ENCODE data around the gene RXYLT1. TPM values are rescaled to one million over a fixed set of nuclear protein-coding genes. Genes with fewer than 3 reads are reported as not detected.
"Not testable (repeated sequence)": the region's sequence is repeated elsewhere in the genome, so short reads cannot be mapped to it uniquely, and the experiment has no call there.

RXYLT1 gene
- total RNA-seq, 4 donors from 2014 or later: 4.5 to 29.9 (median 14.4) TPM

DNA sequence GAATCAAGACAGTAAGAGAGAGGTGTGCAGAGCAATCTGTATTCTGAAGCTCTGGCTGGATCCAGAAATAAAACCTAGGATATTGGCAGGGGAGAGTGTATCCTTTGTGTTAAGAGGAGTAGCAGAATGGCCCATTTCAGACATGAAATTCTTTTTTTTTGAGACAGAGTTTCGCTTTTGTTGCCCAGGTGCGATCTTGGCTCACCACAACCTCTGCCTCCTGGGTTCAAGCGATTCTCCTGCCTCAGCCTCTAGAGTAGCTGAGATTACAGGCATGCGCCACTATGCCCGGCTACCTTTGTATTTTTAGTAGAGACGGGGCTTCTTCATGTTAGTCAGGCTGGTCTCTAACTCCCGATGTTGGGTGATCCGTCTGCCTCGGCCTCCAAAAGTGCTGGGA, 58.7 kb downstream of the RXYLT1 start:
- no peaks in the 10 kb centered on the region for H3K4me1 ChIP-seq
- no peaks in the 10 kb centered on the region for H3K9me3 ChIP-seq
- H3K4me3 ChIP-seq: no peak overlapping the region
- H3K27me3 ChIP-seq: no peaks in the 10 kb centered on the region
- in situ Hi-C loops (cut with MboI; ENCODE audit: low pct_ligation_motif_present in 1 of 4, low pct_unique_long_range_greater_than_20kb in 1 of 4, low sequenced_read_pairs in 3 of 4): loop anchor here (5.0 to 25.0 kb wide), 5 partner anchors 406 to 574 kb away; partner anchors contain the start of genes C12orf56 (in 2 of the 4) and XPOT (in 1 of the 4)
- H3K27ac ChIP-seq: no peak overlapping the region
- TF ChIP-seq, protein P1, sequence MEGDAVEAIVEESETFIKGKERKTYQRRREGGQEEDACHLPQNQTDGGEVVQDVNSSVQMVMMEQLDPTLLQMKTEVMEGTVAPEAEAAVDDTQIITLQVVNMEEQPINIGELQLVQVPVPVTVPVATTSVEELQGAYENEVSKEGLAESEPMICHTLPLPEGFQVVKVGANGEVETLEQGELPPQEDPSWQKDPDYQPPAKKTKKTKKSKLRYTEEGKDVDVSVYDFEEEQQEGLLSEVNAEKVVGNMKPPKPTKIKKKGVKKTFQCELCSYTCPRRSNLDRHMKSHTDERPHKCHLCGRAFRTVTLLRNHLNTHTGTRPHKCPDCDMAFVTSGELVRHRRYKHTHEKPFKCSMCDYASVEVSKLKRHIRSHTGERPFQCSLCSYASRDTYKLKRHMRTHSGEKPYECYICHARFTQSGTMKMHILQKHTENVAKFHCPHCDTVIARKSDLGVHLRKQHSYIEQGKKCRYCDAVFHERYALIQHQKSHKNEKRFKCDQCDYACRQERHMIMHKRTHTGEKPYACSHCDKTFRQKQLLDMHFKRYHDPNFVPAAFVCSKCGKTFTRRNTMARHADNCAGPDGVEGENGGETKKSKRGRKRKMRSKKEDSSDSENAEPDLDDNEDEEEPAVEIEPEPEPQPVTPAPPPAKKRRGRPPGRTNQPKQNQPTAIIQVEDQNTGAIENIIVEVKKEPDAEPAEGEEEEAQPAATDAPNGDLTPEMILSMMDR (IDR thresholded peaks at IDR 0.05): no peak
- TF ChIP-seq POLR2AphosphoS5 (IDR thresholded peaks at IDR 0.05) (no peak), POLR2A (IDR thresholded peaks at IDR 0.05) (no peak), EP300 (IDR thresholded peaks at IDR 0.05; ENCODE audit: low read depth) (no peak)
- 87 to 90% methylated on average over 2 to 9 of the region's 9 CpGs for WGBS, 2 donors (ENCODE audit: low coverage in 1 of 2)
- intact Hi-C loops (cut with DNase I; ENCODE audit: low total_unique reads): no loop called here
- DNase-seq: no peak
- H3K36me3 ChIP-seq: no peaks in the 10 kb centered on the region

DNA sequence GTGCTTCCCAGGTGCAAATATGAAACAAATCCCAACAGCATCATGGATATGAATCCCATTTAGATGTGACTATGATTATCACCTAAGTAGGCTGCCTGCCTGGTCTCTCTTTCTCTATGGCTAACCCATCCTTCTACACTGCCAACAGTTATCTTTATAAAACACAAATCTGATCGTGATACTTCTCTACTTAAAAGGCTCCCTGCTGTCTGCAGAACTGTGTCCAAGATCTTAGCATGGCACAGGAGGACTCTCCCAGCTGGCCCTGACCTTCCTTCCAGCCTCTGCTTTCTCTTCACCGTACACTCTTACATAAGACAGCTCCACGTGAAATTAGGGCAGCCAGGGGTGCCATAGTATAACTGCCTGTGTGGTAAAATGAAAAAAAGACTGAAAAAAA, 61.3 kb downstream of the RXYLT1 start:
- no peak for DNase-seq
- Histone ChIP-seq H3K27ac (no peak overlapping the region), H3K36me3 (no peaks in the 10 kb centered on the region), H3K4me3 (no peak overlapping the region), H3K9me3 (no peaks in the 10 kb centered on the region), H3K27me3 (no peaks in the 10 kb centered on the region), H3K4me1 (peaks cover 0 to 8% (median 7%) of the 10 kb centered on the region in 4 donors)
- intact Hi-C loops (cut with DNase I; ENCODE audit: low total_unique reads): loop anchor here (5.0 to 10.0 kb wide), 2 partner anchors 244 to 416 kb away; no protein-coding TSS in a partner anchor
- in situ Hi-C loops (cut with MboI; ENCODE audit: low pct_ligation_motif_present in 1 of 4, low pct_unique_long_range_greater_than_20kb in 1 of 4, low sequenced_read_pairs in 3 of 4): loop anchor here in 3 of 4 donors (10.0 to 25.0 kb wide), 5 partner anchors 244 to 571 kb away; partner anchors contain the start of genes C12orf56 (in 2 of the 3) and XPOT (in 1 of the 3)
- TF ChIP-seq EP300 (IDR thresholded peaks at IDR 0.05; ENCODE audit: low read depth): no peak
- no peak for TF ChIP-seq POLR2A (IDR thresholded peaks at IDR 0.05)
- TF ChIP-seq POLR2AphosphoS5 (IDR thresholded peaks at IDR 0.05): no peak
- TF ChIP-seq, protein P1 (IDR thresholded peaks at IDR 0.05): no peak
- 60 to 83% methylated on average over 2 to 3 of the region's 3 CpGs for WGBS, 2 donors (ENCODE audit: low coverage in 1 of 2)

DNA sequence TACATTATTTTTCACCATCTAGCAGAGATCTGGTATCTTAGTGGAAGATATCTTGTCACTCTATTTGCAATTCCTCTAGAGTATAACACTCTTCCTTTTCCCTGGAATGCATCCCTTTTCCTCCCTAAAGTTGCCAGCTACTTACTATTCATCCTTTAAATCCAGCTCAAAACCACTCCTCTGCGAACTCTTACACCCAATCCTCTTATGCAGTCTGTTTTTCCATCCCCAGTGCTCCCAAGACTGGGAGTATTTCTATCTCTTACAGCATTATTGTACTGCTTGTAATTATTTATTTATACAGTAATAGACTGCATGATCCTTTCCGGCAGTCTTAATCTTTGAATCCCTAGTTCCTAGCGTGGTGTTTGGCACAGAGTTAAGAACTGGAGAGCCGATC, 61.9 kb downstream of the RXYLT1 start:
- no peak for DNase-seq
- Histone ChIP-seq H3K4me3 (no peak overlapping the region), H3K36me3 (no peaks in the 10 kb centered on the region), H3K27me3 (no peaks in the 10 kb centered on the region), H3K27ac (no peak overlapping the region), H3K9me3 (no peaks in the 10 kb centered on the region), H3K4me1 (peaks cover 0 to 14% (median 12%) of the 10 kb centered on the region in 4 donors)
- in situ Hi-C loops (cut with MboI; ENCODE audit: low pct_ligation_motif_present in 1 of 4, low pct_unique_long_range_greater_than_20kb in 1 of 4, low sequenced_read_pairs in 3 of 4): loop anchor here in 3 of 4 donors (10.0 to 25.0 kb wide), 5 partner anchors 243 to 571 kb away; partner anchors contain the start of genes C12orf56 (in 2 of the 3) and XPOT (in 1 of the 3)
- no peak for TF ChIP-seq EP300 (IDR thresholded peaks at IDR 0.05; ENCODE audit: low read depth)
- no peak for TF ChIP-seq POLR2A (IDR thresholded peaks at IDR 0.05)
- TF ChIP-seq, protein P1 (IDR thresholded peaks at IDR 0.05): no peak
- no peak for TF ChIP-seq POLR2AphosphoS5 (IDR thresholded peaks at IDR 0.05)
- intact Hi-C loops (cut with DNase I; ENCODE audit: low total_unique reads): loop anchor here (5.0 to 10.0 kb wide), 2 partner anchors 243 to 416 kb away; no protein-coding TSS in a partner anchor
- WGBS, 2 donors (ENCODE audit: low coverage in 1 of 2): 52 to 55% methylated on average over 2 to 4 of the region's 4 CpGs

DNA sequence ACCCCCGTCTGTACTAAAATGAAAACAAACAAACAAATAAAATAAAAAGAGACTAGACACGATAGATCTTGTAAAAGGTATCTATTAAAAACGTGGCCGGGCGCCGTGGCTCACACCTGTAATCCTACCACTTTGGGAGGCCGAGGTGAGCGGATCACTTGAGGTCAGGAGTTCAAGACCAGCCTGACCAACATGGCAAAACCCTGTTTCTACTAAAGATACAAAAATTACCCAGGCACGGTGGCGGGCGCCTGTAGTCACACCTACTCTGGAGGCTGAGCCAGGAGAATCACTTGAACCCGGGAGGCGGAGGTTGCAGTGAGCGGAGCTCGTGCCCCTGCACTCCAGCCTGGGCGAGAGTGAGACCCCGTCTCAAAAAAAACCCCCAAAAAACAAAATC, 63.0 kb downstream of the RXYLT1 start:
- not testable (repeated sequence) for H3K36me3 ChIP-seq, H3K9me3 ChIP-seq, H3K27me3 ChIP-seq, DNase-seq
- Histone ChIP-seq H3K27ac (peak overlapping the region in 3 of 4 donors; percentile 93 to 96 (median 95)), H3K4me3 (peak overlapping the region in 2 of 4 donors; percentile 88 to 89), H3K4me1 (peaks cover 5 to 23% (median 15%) of the 10 kb centered on the region in 4 donors)
- WGBS, 2 donors (ENCODE audit: low coverage in 1 of 2): 92 to 93% methylated on average over 7 to 17 of the region's 17 CpGs
- intact Hi-C loops (cut with DNase I; ENCODE audit: low total_unique reads): loop anchor here (5.0 to 10.0 kb wide), 2 partner anchors 242 to 415 kb away; no protein-coding TSS in a partner anchor
- in situ Hi-C loops (cut with MboI; ENCODE audit: low pct_ligation_motif_present in 1 of 4, low pct_unique_long_range_greater_than_20kb in 1 of 4, low sequenced_read_pairs in 3 of 4): loop anchor here in 3 of 4 donors (10.0 to 25.0 kb wide), 5 partner anchors 242 to 570 kb away; partner anchors contain the start of genes C12orf56 (in 2 of the 3) and XPOT (in 1 of the 3)

Measured in transverse colon (tissue), 4 donors.